Measurements from ENCODE around the gene DSC2. TPM values are rescaled to one million over a fixed set of nuclear protein-coding genes. Genes with fewer than 3 reads are reported as not detected.

Gene DSC2
- total RNA-seq, 1 donor from 2014 or later: 48.7 TPM

- no peak for DNase-seq (ENCODE audit: low read depth)
- Histone ChIP-seq H3K4me1 (ENCODE audit: insufficient read depth, low read length) (peaks cover 4% of the 10 kb centered on the region), H3K27me3 (ENCODE audit: insufficient read depth, low read length) (no peaks in the 10 kb centered on the region), H4K20me1 (ENCODE audit: insufficient read depth, low read length) (no peaks in the 10 kb centered on the region), H2AFZ (ENCODE audit: low read depth, low read length) (no peak overlapping the region), H3K27ac (ENCODE audit: low read depth, low read length) (no peak overlapping the region), H3K9ac (ENCODE audit: low read length) (no peak overlapping the region), H3K9me3 (ENCODE audit: insufficient read depth, low read depth, low read length) (no peaks in the 10 kb centered on the region), H3K79me2 (ENCODE audit: insufficient read depth, low read length) (no peaks in the 10 kb centered on the region), H3K36me3 (ENCODE audit: insufficient read depth, low read length) (no peaks in the 10 kb centered on the region), H3K4me3 (ENCODE audit: insufficient read depth, low read depth, low read length) (no peak overlapping the region), H3K4me2 (ENCODE audit: low read length) (no peak overlapping the region)
- no peak for FAIRE-seq
- Mint-ChIP-seq H3K27me3 (ENCODE audit: low read depth, unreplicated experiment) (no peaks in the 10 kb centered on the region), H3K36me3 (ENCODE audit: low read depth, unreplicated experiment) (no peaks in the 10 kb centered on the region), H3K9me3 (ENCODE audit: unreplicated experiment) (no peaks in the 10 kb centered on the region), H3K27ac (ENCODE audit: unreplicated experiment) (no peak overlapping the region), H3K4me3 (ENCODE audit: unreplicated experiment) (no peak overlapping the region), H3K4me1 (ENCODE audit: low read depth, unreplicated experiment) (peaks cover 2% of the 10 kb centered on the region)
- no peak for TF ChIP-seq EZH2 (IDR thresholded peaks at IDR 0.05; ENCODE audit: insufficient read depth, low read length)
- TF ChIP-seq, protein P1, sequence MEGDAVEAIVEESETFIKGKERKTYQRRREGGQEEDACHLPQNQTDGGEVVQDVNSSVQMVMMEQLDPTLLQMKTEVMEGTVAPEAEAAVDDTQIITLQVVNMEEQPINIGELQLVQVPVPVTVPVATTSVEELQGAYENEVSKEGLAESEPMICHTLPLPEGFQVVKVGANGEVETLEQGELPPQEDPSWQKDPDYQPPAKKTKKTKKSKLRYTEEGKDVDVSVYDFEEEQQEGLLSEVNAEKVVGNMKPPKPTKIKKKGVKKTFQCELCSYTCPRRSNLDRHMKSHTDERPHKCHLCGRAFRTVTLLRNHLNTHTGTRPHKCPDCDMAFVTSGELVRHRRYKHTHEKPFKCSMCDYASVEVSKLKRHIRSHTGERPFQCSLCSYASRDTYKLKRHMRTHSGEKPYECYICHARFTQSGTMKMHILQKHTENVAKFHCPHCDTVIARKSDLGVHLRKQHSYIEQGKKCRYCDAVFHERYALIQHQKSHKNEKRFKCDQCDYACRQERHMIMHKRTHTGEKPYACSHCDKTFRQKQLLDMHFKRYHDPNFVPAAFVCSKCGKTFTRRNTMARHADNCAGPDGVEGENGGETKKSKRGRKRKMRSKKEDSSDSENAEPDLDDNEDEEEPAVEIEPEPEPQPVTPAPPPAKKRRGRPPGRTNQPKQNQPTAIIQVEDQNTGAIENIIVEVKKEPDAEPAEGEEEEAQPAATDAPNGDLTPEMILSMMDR (IDR thresholded peaks at IDR 0.05; ENCODE audit: insufficient read depth, low read depth, low read length): no peak
Measured at GRCh38 chr18:31105733-31106132, 3.5 kb upstream of the DSC2 start.

- no peak for FAIRE-seq
- H3K9me3 ChIP-seq (ENCODE audit: insufficient read depth, low read depth, low read length): no peaks in the 10 kb centered on the region
- no peaks in the 10 kb centered on the region for H3K36me3 Mint-ChIP-seq (ENCODE audit: low read depth, unreplicated experiment)
Measured at GRCh38 chr18:31104444-31104843, 2.2 kb upstream of the DSC2 start.

DNA sequence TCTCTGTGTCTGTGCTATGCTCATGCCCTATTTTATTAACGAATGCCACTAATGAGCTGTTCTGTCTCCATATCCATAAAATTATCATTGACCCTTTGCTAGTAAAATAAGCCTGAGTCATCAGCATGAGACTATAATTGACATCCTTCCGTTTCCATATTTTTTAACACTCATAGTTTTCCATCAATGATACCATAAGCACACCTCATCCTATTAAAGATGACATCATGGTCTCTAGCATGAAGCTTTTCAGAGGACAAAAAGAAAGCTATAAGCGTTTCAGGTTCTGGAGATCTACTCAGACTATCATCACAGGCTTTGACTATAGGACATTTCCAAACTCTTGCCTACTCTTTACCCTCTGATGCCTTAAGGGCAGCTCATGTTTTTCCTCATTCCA is 1.2 kb upstream of the DSC2 start:
- Histone ChIP-seq H3K27me3 (ENCODE audit: insufficient read depth, low read length) (peaks cover 7% of the 10 kb centered on the region), H3K9me3 (ENCODE audit: insufficient read depth, low read depth, low read length) (no peaks in the 10 kb centered on the region), H3K27ac (ENCODE audit: low read depth, low read length) (no peak overlapping the region), H3K4me1 (ENCODE audit: insufficient read depth, low read length) (peaks cover 4% of the 10 kb centered on the region), H3K4me3 (ENCODE audit: insufficient read depth, low read depth, low read length) (no peak overlapping the region), H3K79me2 (ENCODE audit: insufficient read depth, low read length) (no peaks in the 10 kb centered on the region), H4K20me1 (ENCODE audit: insufficient read depth, low read length) (no peaks in the 10 kb centered on the region), H3K4me2 (ENCODE audit: low read length) (no peak overlapping the region), H2AFZ (ENCODE audit: low read depth, low read length) (no peak overlapping the region), H3K9ac (ENCODE audit: low read length) (no peak overlapping the region), H3K36me3 (ENCODE audit: insufficient read depth, low read length) (no peaks in the 10 kb centered on the region)
- no peaks in the 10 kb centered on the region for H3K27me3 Mint-ChIP-seq (ENCODE audit: low read depth, unreplicated experiment)
- no peaks in the 10 kb centered on the region for H3K9me3 Mint-ChIP-seq (ENCODE audit: unreplicated experiment)
- DNase-seq (ENCODE audit: low read depth) (no peak), FAIRE-seq (no peak)
- H3K4me1 Mint-ChIP-seq (ENCODE audit: low read depth, unreplicated experiment): peaks cover 13% of the 10 kb centered on the region
- H3K4me3 Mint-ChIP-seq (ENCODE audit: unreplicated experiment): no peak overlapping the region
- TF ChIP-seq, protein P1 (IDR thresholded peaks at IDR 0.05; ENCODE audit: insufficient read depth, low read depth, low read length): no peak
- TF ChIP-seq EZH2 (IDR thresholded peaks at IDR 0.05; ENCODE audit: insufficient read depth, low read length): no peak
- H3K36me3 Mint-ChIP-seq (ENCODE audit: low read depth, unreplicated experiment): no peaks in the 10 kb centered on the region
- no peak overlapping the region for H3K27ac Mint-ChIP-seq (ENCODE audit: unreplicated experiment)

More at GRCh38 chr18:31104444-31104843, 2.2 kb upstream of the DSC2 start:
- Mint-ChIP-seq H3K4me1 (ENCODE audit: low read depth, unreplicated experiment) (peaks cover 6% of the 10 kb centered on the region), H3K27ac (ENCODE audit: unreplicated experiment) (no peak overlapping the region), H3K27me3 (ENCODE audit: low read depth, unreplicated experiment) (no peaks in the 10 kb centered on the region), H3K4me3 (ENCODE audit: unreplicated experiment) (no peak overlapping the region), H3K9me3 (ENCODE audit: unreplicated experiment) (no peaks in the 10 kb centered on the region)
- Histone ChIP-seq H3K27me3 (ENCODE audit: insufficient read depth, low read length) (peaks cover 7% of the 10 kb centered on the region), H3K4me3 (ENCODE audit: insufficient read depth, low read depth, low read length) (no peak overlapping the region), H3K36me3 (ENCODE audit: insufficient read depth, low read length) (no peaks in the 10 kb centered on the region), H2AFZ (ENCODE audit: low read depth, low read length) (no peak overlapping the region), H3K27ac (ENCODE audit: low read depth, low read length) (no peak overlapping the region), H3K4me2 (ENCODE audit: low read length) (no peak overlapping the region), H3K4me1 (ENCODE audit: insufficient read depth, low read length) (peaks cover 4% of the 10 kb centered on the region), H3K79me2 (ENCODE audit: insufficient read depth, low read length) (no peaks in the 10 kb centered on the region), H3K9ac (ENCODE audit: low read length) (no peak overlapping the region), H4K20me1 (ENCODE audit: insufficient read depth, low read length) (no peaks in the 10 kb centered on the region)
- no peak for DNase-seq (ENCODE audit: low read depth)
- TF ChIP-seq, protein P1 (IDR thresholded peaks at IDR 0.05; ENCODE audit: insufficient read depth, low read depth, low read length): no peak
- no peak for TF ChIP-seq EZH2 (IDR thresholded peaks at IDR 0.05; ENCODE audit: insufficient read depth, low read length)
